PC-9 (cell line): ENCODE measurements around the gene UBE2E2.

Source experiments
- CTCF ChIP-seq: fragments of 200-600 bp; sonication (generic); conservative IDR thresholded peaks from 2 replicates; pipeline ENCODE4 v1.6.1; 2017; ENCODE audit warnings: mixed run types, antibody characterized with exemption, mild to moderate bottlenecking, moderate library complexity
- EZH2 ChIP-seq: fragments of 200-600 bp; sonication (generic); IDR thresholded peaks from 2 replicates; pipeline ENCODE4 v1.8.0; 2017; ENCODE audit warnings: antibody characterized with exemption, low read depth

- TF ChIP-seq CTCF (no peak), EZH2 (no peak)
These were observed 41.8 kb upstream of the UBE2E2 start for GRCh38 chr3:23161308-23161707.
